ENCODE results near the gene KRABD2. TPM values are rescaled to one million over a fixed set of nuclear protein-coding genes. Genes with fewer than 3 reads are reported as not detected.

Gene KRABD2

Other genes with a start within 250 kb of the KRABD2 start
- 6.4 and 16.6 TPM in 2 replicates for gene PER1, start 224.3 kb downstream of the KRABD2 start, total RNA-seq
- gene VAMP2, start 213.8 kb downstream of the KRABD2 start, total RNA-seq: 10.5 and 12.3 TPM in 2 replicates
- 11.5 and 15.9 TPM in 2 replicates for gene TMEM107, start 200.3 kb downstream of the KRABD2 start, total RNA-seq
- 13.1 and 14.0 TPM in 2 replicates for gene BORCS6, start 186.5 kb downstream of the KRABD2 start, total RNA-seq
- gene AURKB, start 166.1 kb downstream of the KRABD2 start, total RNA-seq: 1.3 and 2.0 TPM in 2 replicates
- gene CTC1, start 128.6 kb downstream of the KRABD2 start, total RNA-seq: 2.9 and 3.8 TPM in 2 replicates
- 16.1 and 20.6 TPM in 2 replicates for gene PFAS, start 127.4 kb downstream of the KRABD2 start, total RNA-seq
- 10.6 and 10.9 TPM in 2 replicates for gene RANGRF, start 88.0 kb downstream of the KRABD2 start, total RNA-seq
- gene SLC25A35, start 81.3 kb downstream of the KRABD2 start, total RNA-seq: 1.1 and 2.0 TPM in 2 replicates
- not detected in 2 replicates for gene ARHGEF15, start 66.5 kb downstream of the KRABD2 start, total RNA-seq
- not detected in 2 replicates for gene ODF4, start 36.9 kb downstream of the KRABD2 start, total RNA-seq
- gene RPL26, start 6.5 kb upstream of the KRABD2 start, total RNA-seq: 2,711 and 2,984 TPM in 2 replicates
- not detected in 2 replicates for gene RNF222, start 21.1 kb upstream of the KRABD2 start, total RNA-seq
- gene NDEL1, start 59.2 kb upstream of the KRABD2 start, total RNA-seq: 71.1 and 74.7 TPM in 2 replicates